ENCODE measurements around the gene SND1.

DNA sequence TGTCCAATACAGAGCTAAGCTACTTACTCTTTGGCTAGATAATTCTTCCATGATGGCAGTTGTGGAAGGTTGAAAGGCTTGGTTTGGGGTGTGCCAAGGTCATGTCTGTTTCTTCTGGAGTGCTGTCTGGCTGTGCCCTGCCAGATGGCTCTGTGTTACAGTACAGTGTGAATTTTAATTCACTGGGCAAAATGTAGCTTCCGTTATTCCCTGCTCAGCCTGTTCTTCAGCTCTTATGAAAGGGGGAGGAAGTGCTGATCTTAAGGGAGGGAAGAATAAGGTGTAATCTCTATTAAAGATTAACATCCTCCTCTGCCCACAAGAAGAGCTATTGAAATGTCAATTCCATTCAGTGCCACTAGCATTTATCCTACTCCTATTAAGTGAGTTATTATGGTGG, 52.2 kb downstream of the SND1 start:
- TF ChIP-seq, protein P1, sequence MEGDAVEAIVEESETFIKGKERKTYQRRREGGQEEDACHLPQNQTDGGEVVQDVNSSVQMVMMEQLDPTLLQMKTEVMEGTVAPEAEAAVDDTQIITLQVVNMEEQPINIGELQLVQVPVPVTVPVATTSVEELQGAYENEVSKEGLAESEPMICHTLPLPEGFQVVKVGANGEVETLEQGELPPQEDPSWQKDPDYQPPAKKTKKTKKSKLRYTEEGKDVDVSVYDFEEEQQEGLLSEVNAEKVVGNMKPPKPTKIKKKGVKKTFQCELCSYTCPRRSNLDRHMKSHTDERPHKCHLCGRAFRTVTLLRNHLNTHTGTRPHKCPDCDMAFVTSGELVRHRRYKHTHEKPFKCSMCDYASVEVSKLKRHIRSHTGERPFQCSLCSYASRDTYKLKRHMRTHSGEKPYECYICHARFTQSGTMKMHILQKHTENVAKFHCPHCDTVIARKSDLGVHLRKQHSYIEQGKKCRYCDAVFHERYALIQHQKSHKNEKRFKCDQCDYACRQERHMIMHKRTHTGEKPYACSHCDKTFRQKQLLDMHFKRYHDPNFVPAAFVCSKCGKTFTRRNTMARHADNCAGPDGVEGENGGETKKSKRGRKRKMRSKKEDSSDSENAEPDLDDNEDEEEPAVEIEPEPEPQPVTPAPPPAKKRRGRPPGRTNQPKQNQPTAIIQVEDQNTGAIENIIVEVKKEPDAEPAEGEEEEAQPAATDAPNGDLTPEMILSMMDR (IDR thresholded peaks at IDR 0.05; ENCODE audit: extremely low read depth in 1 of 2, insufficient read depth in 1 of 2, low read depth in 1 of 2, low read length in 2 of 2): no peak
- TF ChIP-seq POLR2AphosphoS5 (IDR thresholded peaks at IDR 0.05; ENCODE audit: insufficient read depth, low read depth, low read length) (no peak), POLR2A (IDR thresholded peaks at IDR 0.05; ENCODE audit: low read depth, low read length) (no peak), EZH2 (IDR thresholded peaks at IDR 0.05; ENCODE audit: borderline replicate concordance, low read depth, low read length, severe bottlenecking) (no peak)
- TF ChIP-seq, protein P2, sequence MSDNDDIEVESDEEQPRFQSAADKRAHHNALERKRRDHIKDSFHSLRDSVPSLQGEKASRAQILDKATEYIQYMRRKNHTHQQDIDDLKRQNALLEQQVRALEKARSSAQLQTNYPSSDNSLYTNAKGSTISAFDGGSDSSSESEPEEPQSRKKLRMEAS (IDR thresholded peaks at IDR 0.05; ENCODE audit: insufficient read depth, insufficient read length): no peak

All from endothelial cell of umbilical vein (primary cell).